ENCODE measurements around the gene FSTL1.

FSTL1 gene

GRCh38 chr3:120349855-120350125, 101.0 kb downstream of the FSTL1 start:
- no peak for DNase-seq

DNA sequence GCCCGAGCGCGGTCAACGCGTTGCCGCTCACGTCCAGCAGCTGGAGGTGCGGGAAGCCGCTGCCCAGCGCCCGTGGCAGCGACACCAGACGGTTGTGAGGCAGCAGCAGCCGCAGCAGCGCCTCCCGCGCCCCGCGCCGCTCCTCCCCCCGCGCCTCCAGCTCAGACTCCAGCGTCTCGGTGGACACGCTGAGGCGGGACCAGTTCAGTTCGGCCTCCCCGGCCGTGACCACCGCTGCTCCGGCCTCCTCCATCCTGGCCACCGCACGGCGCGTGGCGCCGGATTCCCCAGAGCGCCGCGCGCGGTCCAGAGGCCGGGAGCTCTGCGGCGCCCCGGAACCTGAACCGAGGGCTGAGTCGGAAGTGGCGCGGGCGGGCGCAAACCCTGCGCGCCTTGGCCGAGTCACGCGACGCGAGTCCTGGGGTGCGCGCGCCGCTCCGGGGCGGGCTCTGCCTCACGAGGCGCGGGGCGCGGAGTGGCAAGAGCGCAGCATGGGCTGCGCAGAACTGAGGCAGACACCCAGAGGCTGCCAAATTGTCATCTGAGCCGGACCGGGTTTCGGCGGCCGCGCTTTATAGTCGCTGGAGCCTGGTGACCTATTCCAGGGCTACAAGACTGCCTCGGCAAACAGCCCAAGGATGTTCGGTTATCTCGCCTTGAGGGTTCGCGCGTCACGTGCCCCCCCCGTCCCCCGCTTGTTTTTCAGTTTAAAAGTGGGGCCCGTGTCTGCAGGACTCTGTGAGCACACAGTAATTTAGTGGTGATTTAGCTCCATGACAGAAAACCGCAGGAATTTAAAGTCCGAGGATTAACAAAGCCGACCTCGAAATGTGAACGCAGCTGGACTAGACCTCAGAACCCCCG, 101.6 kb downstream of the FSTL1 start, which contains the start of gene LRRC58:
Gene LRRC58 (minus strand): TSS at position 364 of the 864 bp plus-strand sequence. CDS start 111 bp downstream, at position 253.
- peak; percentile 82 for DNase-seq

DNA sequence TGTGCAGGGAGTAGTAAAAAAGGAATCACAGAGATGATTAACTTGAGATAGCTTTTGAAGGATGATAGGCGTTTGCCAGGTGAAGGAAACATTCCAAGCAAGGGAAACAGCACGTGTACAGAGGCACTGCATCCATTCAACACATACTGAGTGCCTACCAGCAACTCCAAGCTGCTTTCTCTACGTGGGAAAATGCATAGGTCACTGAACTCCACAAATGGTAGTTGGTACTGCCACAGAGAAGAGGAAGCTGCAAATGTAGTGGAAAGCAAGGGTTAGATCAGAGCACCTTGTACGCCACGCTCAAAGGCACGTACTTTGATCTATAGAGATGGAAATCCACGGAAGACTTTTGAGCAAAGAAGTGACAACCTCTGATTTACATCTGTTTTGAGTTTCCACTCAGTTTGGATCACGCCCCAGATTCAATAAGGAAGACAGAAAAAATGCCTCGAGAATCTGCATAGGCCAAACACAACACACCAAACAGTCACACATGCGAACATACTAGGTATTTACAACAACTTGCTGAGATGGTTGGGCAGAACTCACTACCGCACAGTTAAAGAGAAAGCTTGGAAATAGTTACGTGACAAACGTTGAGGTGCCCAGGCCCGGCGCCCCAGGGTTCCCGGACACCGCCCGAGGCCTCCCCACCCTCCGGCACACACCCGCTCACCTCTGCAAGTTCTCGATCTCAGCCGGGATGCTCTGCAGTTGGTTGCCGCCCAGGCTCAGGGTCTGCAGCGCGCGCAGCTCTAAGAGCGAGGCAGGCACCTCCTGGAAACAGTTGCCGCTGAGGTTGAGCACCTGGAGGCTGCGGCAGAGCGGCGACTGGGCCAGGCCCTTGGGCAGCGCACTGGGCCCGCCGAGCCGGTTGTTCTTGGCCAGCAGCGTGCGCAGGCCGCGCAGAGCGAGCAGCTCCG, 102.5 kb downstream of the FSTL1 start:
- peak; percentile 25 for DNase-seq

DNA sequence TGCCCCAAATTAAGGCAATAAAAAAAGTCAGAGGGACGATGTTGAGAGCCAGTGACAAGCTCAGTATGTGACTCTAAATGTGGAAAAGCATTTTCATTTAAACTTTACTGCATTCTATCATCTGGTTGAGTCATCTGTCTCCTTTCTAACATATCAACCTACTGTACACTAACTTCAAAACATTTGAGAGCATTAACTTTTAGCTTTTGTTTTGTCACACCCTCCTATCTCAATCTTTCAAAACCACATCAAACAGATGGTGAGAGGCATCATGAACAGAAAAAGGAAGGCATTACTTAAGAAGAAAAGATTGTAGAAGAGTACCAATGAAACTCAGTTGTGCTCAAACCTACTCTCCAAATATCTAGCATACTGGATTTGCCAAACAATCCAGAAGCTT, 106.4 kb downstream of the FSTL1 start:
- no peak for DNase-seq

Data from activated T-cell treated with anti-CD3 and anti-CD28 coated beads for 4 hours (primary cell).